ENCODE results near the gene CCNJL. TPM values are rescaled to one million over a fixed set of nuclear protein-coding genes. Genes with fewer than 3 reads are reported as not detected.

The CCNJL gene
- total RNA-seq, 1 donor from 2014 or later, result 11.4 TPM

DNA sequence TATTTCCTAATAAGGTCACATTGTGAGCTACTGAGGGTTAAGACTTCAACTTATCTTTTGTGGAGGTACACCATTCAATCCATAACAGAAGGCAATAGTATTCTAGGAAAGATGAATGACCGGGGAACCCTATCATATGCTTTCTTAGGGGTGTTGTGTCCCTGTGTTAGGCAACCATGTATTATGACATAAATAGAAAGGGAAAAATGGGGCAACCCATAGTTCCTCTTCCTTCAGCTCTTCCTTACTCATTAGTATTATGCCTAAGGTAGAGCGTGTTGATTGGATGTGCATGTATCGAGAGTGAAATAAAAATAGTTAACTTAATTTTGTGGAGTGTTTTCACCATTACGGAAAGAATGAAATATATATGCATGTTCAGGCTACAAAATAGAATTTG, 6.0 kb upstream of the CCNJL start:
- H3K9me3 Mint-ChIP-seq (ENCODE audit: low read depth), result no peaks in the 10 kb centered on the region
- TF ChIP-seq, protein P1, sequence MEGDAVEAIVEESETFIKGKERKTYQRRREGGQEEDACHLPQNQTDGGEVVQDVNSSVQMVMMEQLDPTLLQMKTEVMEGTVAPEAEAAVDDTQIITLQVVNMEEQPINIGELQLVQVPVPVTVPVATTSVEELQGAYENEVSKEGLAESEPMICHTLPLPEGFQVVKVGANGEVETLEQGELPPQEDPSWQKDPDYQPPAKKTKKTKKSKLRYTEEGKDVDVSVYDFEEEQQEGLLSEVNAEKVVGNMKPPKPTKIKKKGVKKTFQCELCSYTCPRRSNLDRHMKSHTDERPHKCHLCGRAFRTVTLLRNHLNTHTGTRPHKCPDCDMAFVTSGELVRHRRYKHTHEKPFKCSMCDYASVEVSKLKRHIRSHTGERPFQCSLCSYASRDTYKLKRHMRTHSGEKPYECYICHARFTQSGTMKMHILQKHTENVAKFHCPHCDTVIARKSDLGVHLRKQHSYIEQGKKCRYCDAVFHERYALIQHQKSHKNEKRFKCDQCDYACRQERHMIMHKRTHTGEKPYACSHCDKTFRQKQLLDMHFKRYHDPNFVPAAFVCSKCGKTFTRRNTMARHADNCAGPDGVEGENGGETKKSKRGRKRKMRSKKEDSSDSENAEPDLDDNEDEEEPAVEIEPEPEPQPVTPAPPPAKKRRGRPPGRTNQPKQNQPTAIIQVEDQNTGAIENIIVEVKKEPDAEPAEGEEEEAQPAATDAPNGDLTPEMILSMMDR (IDR thresholded peaks at IDR 0.05), result no peak
- H3K27ac Mint-ChIP-seq (ENCODE audit: unreplicated experiment), result no peak overlapping the region
- no peak overlapping the region for H3K4me3 Mint-ChIP-seq (ENCODE audit: unreplicated experiment)
- DNase-seq (ENCODE audit: low spot score), result no peak
- H3K36me3 Mint-ChIP-seq (ENCODE audit: low read depth), result no peaks in the 10 kb centered on the region
- H3K4me1 Mint-ChIP-seq (ENCODE audit: low read depth), result peaks cover 5% of the 10 kb centered on the region
- peaks cover 5% of the 10 kb centered on the region for H3K27me3 Mint-ChIP-seq (ENCODE audit: low read depth)

DNA sequence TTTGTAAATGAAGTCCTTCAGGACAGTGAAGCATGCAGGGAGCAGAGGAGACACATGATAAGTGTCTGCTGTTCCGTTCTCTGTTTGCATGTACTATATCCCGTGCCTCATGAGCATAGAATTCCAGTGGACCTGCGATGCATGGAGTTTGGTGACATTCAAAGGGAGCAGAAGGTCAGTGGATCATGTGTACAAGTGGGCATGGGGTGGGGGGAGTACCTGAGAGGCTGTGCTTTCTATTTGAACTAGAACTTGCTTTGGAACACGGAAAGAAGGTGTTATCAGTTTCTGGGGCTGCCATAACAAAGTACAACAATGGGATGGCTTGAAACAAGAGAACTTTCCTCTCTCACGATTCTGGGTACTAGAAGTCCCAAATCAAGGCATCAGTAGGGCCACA, 5.1 kb upstream of the CCNJL start:
- Mint-ChIP-seq H3K27ac (ENCODE audit: unreplicated experiment) (no peak overlapping the region), H3K27me3 (ENCODE audit: low read depth) (peaks cover 5% of the 10 kb centered on the region), H3K4me3 (ENCODE audit: unreplicated experiment) (no peak overlapping the region), H3K36me3 (ENCODE audit: low read depth) (no peaks in the 10 kb centered on the region), H3K4me1 (ENCODE audit: low read depth) (peaks cover 11% of the 10 kb centered on the region), H3K9me3 (ENCODE audit: low read depth) (no peaks in the 10 kb centered on the region)
- TF ChIP-seq, protein P1 (IDR thresholded peaks at IDR 0.05), result no peak
- no peak for DNase-seq (ENCODE audit: low spot score)

DNA sequence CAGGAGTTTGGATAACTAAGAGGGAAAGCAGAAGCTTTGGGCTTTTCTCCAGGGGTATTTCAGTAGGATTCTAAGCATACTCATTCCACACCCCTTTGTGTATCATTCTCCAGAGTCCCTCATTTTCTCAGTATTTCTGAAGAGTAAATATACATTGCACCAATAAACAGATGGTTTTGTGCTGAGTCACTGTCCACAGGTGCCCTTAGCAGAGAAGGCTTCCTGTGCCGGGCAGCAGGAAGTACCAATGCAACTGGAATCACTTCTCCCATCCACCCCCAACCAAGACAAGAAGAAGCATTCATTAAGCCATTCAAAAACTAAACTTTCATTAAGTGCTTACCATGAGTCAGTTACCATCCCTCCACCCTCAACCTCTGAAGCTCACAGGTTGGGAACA, 3.6 kb upstream of the CCNJL start:
- H3K36me3 Mint-ChIP-seq (ENCODE audit: low read depth), result no peaks in the 10 kb centered on the region
- H3K9me3 Mint-ChIP-seq (ENCODE audit: low read depth), result no peaks in the 10 kb centered on the region
- H3K4me1 Mint-ChIP-seq (ENCODE audit: low read depth), result peaks cover 18% of the 10 kb centered on the region
- TF ChIP-seq, protein P1 (IDR thresholded peaks at IDR 0.05), result no peak
- no peak overlapping the region for H3K4me3 Mint-ChIP-seq (ENCODE audit: unreplicated experiment)
- peaks cover 5% of the 10 kb centered on the region for H3K27me3 Mint-ChIP-seq (ENCODE audit: low read depth)
- no peak for DNase-seq (ENCODE audit: low spot score)
- no peak overlapping the region for H3K27ac Mint-ChIP-seq (ENCODE audit: unreplicated experiment)

DNA sequence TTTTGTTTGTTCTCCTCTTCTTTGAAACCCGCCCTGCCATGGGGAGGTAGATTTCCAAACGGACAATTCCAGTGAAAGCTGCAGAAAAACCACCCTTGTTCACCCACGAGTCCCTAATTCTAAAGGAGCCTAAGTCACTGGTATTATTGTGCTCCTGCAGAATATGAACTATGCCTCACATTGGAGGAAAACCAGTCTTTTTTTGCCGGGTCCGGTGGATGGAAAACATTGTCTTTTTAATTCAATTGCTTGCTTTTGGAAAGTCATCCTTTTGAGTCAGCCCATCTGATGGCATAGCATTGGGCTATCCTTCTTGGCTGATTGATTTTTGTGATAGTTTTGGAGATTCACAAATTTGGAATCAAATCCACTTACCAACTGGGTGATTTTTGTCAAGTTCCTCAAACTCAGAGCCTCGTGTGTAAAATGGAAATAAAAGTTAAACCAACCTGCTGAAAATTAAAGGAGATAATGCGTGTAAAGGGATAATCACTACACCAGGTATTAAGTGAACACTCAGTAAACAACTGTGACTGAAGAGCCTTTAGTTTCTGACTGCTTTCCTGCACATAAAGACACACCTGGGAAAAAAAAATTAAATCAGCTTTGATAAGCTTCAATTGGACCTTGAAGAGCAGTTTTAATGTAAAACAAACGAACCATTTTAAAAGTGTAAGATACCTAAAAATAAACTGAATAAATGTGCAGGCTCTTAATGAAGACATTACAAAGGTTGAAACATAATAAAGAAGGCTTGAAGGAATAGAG, 780 bp upstream of the CCNJL start:
- H3K4me3 Mint-ChIP-seq (ENCODE audit: unreplicated experiment), result peak overlapping the region; percentile 91
- H3K4me1 Mint-ChIP-seq (ENCODE audit: low read depth), result peaks cover 23% of the 10 kb centered on the region
- no peak for DNase-seq (ENCODE audit: low spot score)
- peaks cover 3% of the 10 kb centered on the region for H3K36me3 Mint-ChIP-seq (ENCODE audit: low read depth)
- H3K27me3 Mint-ChIP-seq (ENCODE audit: low read depth), result no peaks in the 10 kb centered on the region
- no peaks in the 10 kb centered on the region for H3K9me3 Mint-ChIP-seq (ENCODE audit: low read depth)
- H3K27ac Mint-ChIP-seq (ENCODE audit: unreplicated experiment), result peak overlapping the region; percentile 53
- TF ChIP-seq, protein P1 (IDR thresholded peaks at IDR 0.05), result no peak

DNA sequence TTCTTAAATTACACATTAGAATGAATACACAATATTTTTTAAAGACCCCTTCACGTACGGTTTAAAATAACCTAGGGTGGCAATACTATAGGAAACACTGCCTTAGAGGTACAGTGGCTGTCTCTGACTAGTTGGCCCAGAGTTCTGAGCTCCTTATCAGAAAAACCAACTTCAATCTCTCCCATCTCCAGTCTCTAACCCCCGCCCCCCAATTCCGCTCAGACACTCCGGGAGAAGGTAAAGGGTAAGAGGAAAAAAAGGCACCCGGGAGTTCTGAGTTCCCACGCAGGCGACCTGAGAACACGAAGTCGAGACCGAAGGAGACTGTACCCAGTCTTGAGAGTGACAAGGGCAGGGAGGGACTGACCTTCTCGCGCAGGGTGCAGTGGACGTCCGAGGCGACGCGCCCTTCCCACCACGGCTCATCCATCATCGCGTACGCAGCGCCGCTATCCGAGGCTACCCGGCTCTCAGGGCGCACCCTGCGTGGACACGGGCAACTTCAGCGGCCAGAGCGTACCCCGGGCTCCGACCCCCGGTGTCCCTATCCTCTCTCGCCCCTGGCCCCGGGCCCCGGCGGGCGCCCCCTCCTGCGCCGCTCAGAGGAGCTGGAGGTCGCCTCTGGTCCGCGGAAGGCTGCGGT, 752 bp downstream of the CCNJL start:
- Mint-ChIP-seq H3K9me3 (ENCODE audit: low read depth) (no peaks in the 10 kb centered on the region), H3K27ac (ENCODE audit: unreplicated experiment) (no peak overlapping the region), H3K4me3 (ENCODE audit: unreplicated experiment) (peak overlapping the region; percentile 86), H3K4me1 (ENCODE audit: low read depth) (peaks cover 23% of the 10 kb centered on the region), H3K36me3 (ENCODE audit: low read depth) (peaks cover 3% of the 10 kb centered on the region), H3K27me3 (ENCODE audit: low read depth) (no peaks in the 10 kb centered on the region)
- DNase-seq (ENCODE audit: low spot score), result no peak
- TF ChIP-seq, protein P1 (IDR thresholded peaks at IDR 0.05), result peak; percentile 16
